Astrocyte (in vitro differentiated cells and primary cell): Measurements from ENCODE around the gene ARMCX1. TPM values are rescaled to one million over a fixed set of nuclear protein-coding genes. Genes with fewer than 3 reads are reported as not detected.
A peak's percentile ranks its signal among the peaks of the same experiment; 100 is the strongest.
"Not testable (repeated sequence)": the region's sequence is repeated elsewhere in the genome, so short reads cannot be mapped to it uniquely, and the experiment has no call there.

Experiments
- DNase-seq: peaks from one replicate; pipeline ENCODE4 v3.0.0-alpha.2; 2010; ENCODE audit warnings: low read depth
- FAIRE-seq: peaks from 2 replicates; lab custom pipeline; 2011; peaks lifted over from hg19 to GRCh38; lab: Jason Lieb, UNC
- H2AFZ ChIP-seq: 2 replicates; pipeline ENCODE4 v1.6.0; 2012; ENCODE audit warnings: low read depth, low read length, inconsistent platforms
- H3K27ac ChIP-seq: 2 replicates; pipeline ENCODE4 v1.5.1; 2011; ENCODE audit warnings: low read depth, low read length, inconsistent platforms
- H3K27me3 ChIP-seq: 2 replicates; pipeline ENCODE4 v1.6.0; 2011; ENCODE audit warnings: low read length, inconsistent platforms; ENCODE audit not compliant: insufficient read depth
- H3K36me3 ChIP-seq: 2 replicates; pipeline ENCODE4 v1.5.1; 2011; ENCODE audit warnings: low read length, inconsistent platforms; ENCODE audit not compliant: insufficient read depth
- H3K4me1 ChIP-seq: 2 replicates; pipeline ENCODE4 v1.5.1; 2011; ENCODE audit warnings: low read length, inconsistent platforms; ENCODE audit not compliant: insufficient read depth
- H3K4me2 ChIP-seq: 2 replicates; pipeline ENCODE4 v1.6.0; 2012; ENCODE audit warnings: low read length, inconsistent platforms
- H3K4me3 ChIP-seq: 2 replicates; pipeline ENCODE4 v1.5.1; 2011; ENCODE audit warnings: low read depth, mild to moderate bottlenecking, low read length, inconsistent platforms; ENCODE audit not compliant: insufficient read depth
- H3K79me2 ChIP-seq: 2 replicates; pipeline ENCODE4 v1.6.0; 2012; ENCODE audit warnings: mild to moderate bottlenecking, low read length, inconsistent platforms; ENCODE audit not compliant: insufficient read depth
- H3K9ac ChIP-seq: 2 replicates; pipeline ENCODE4 v1.6.0; 2012; ENCODE audit warnings: mild to moderate bottlenecking, low read length, inconsistent platforms
- H3K9me3 ChIP-seq: 2 replicates; pipeline ENCODE4 v1.5.1; 2012; ENCODE audit warnings: low read depth, mild to moderate bottlenecking, low read length, inconsistent platforms; ENCODE audit not compliant: insufficient read depth
- H4K20me1 ChIP-seq: 2 replicates; pipeline ENCODE4 v1.6.0; 2012; ENCODE audit warnings: low read length, inconsistent platforms; ENCODE audit not compliant: insufficient read depth
- H3K27ac Mint-ChIP-seq: one replicate; pipeline ENCODE4 v1.8.0; 2021; ENCODE audit warnings: mild to moderate bottlenecking, mixed read lengths; ENCODE audit not compliant: unreplicated experiment
- H3K27me3 Mint-ChIP-seq: one replicate; pipeline ENCODE4 v1.8.0; 2021; ENCODE audit warnings: low read depth, mixed read lengths; ENCODE audit not compliant: unreplicated experiment
- H3K36me3 Mint-ChIP-seq: one replicate; pipeline ENCODE4 v1.8.0; 2021; ENCODE audit warnings: low read depth, mixed read lengths; ENCODE audit not compliant: unreplicated experiment
- H3K4me1 Mint-ChIP-seq: one replicate; pipeline ENCODE4 v1.8.0; 2021; ENCODE audit warnings: low read depth, mixed read lengths; ENCODE audit not compliant: unreplicated experiment
- H3K4me3 Mint-ChIP-seq: one replicate; pipeline ENCODE4 v1.8.0; 2021; ENCODE audit warnings: mild to moderate bottlenecking, moderate library complexity, mixed read lengths; ENCODE audit not compliant: unreplicated experiment
- H3K9me3 Mint-ChIP-seq: one replicate; pipeline ENCODE4 v1.8.0; 2021; ENCODE audit warnings: mild to moderate bottlenecking, mixed read lengths; ENCODE audit not compliant: unreplicated experiment
- CTCF ChIP-seq: IDR thresholded peaks from 2 replicates; pipeline ENCODE4 v1.5.1; 2011; ENCODE audit warnings: low read depth, mild to moderate bottlenecking, inconsistent platforms, low read length, moderate library complexity; ENCODE audit not compliant: insufficient read depth
- EZH2 ChIP-seq: IDR thresholded peaks from 2 replicates; pipeline ENCODE4 v1.6.1; 2012; ENCODE audit warnings: mild to moderate bottlenecking, low read length, inconsistent platforms; ENCODE audit not compliant: insufficient read depth
- total RNA-seq: library from RNA; stranded (reverse); gene quantifications from 2 replicates; pipeline ENCODE4 v1.2.1, GENCODE V29; 2021

ARMCX1 gene
- total RNA-seq, 1 donor from 2014 or later, result 20.1 TPM

- H3K9ac ChIP-seq, result no peak overlapping the region
- Mint-ChIP-seq H3K27ac (no peak overlapping the region), H3K4me1 (peaks cover 2% of the 10 kb centered on the region), H3K27me3 (no peaks in the 10 kb centered on the region), H3K9me3 (no peaks in the 10 kb centered on the region), H3K4me3 (no peak overlapping the region), H3K36me3 (peaks cover 2% of the 10 kb centered on the region)
- H4K20me1 ChIP-seq, result no peaks in the 10 kb centered on the region
- H2AFZ ChIP-seq, result no peak overlapping the region
- H3K4me1 ChIP-seq, result peaks cover 3% of the 10 kb centered on the region
- H3K27ac ChIP-seq, result no peak overlapping the region
- DNase-seq (no peak), FAIRE-seq (no peak)
- no peak overlapping the region for H3K4me3 ChIP-seq
- no peak for TF ChIP-seq EZH2
- no peak for TF ChIP-seq CTCF
- no peaks in the 10 kb centered on the region for H3K27me3 ChIP-seq
- H3K79me2 ChIP-seq, result peaks cover 5% of the 10 kb centered on the region
- H3K9me3 ChIP-seq, result no peaks in the 10 kb centered on the region
- no peak overlapping the region for H3K4me2 ChIP-seq
- no peaks in the 10 kb centered on the region for H3K36me3 ChIP-seq
Observed at GRCh38 chrX:101552714-101553113, 2.4 kb downstream of the ARMCX1 start.

- no peaks in the 10 kb centered on the region for H3K9me3 ChIP-seq
- H3K4me3 ChIP-seq, result no peak overlapping the region
- Mint-ChIP-seq H3K4me1 (peaks cover 1% of the 10 kb centered on the region), H3K27me3 (peaks cover 3% of the 10 kb centered on the region), H3K9me3 (peaks cover 8% of the 10 kb centered on the region), H3K36me3 (no peaks in the 10 kb centered on the region), H3K27ac (no peak overlapping the region), H3K4me3 (no peak overlapping the region)
- no peak overlapping the region for H3K27ac ChIP-seq
- H3K4me2 ChIP-seq, result no peak overlapping the region
- no peaks in the 10 kb centered on the region for H3K79me2 ChIP-seq
- DNase-seq (no peak), FAIRE-seq (no peak)
- no peaks in the 10 kb centered on the region for H3K27me3 ChIP-seq
- H3K4me1 ChIP-seq, result no peaks in the 10 kb centered on the region
- no peak overlapping the region for H3K9ac ChIP-seq
- no peaks in the 10 kb centered on the region for H3K36me3 ChIP-seq
- H2AFZ ChIP-seq, result no peak overlapping the region
- TF ChIP-seq CTCF, result no peak
- no peak for TF ChIP-seq EZH2
- H4K20me1 ChIP-seq, result no peaks in the 10 kb centered on the region
Observed at GRCh38 chrX:101564651-101565050, 14.3 kb downstream of the ARMCX1 start.

- Mint-ChIP-seq H3K27ac (no peak overlapping the region), H3K36me3 (no peaks in the 10 kb centered on the region), H3K4me3 (no peak overlapping the region), H3K9me3 (no peaks in the 10 kb centered on the region), H3K27me3 (peaks cover 4% of the 10 kb centered on the region), H3K4me1 (no peaks in the 10 kb centered on the region)
- Histone ChIP-seq H4K20me1 (no peaks in the 10 kb centered on the region), H3K36me3 (no peaks in the 10 kb centered on the region), H2AFZ (no peak overlapping the region), H3K27me3 (peaks cover 2% of the 10 kb centered on the region), H3K9me3 (no peaks in the 10 kb centered on the region), H3K4me2 (no peak overlapping the region), H3K9ac (no peak overlapping the region), H3K4me3 (no peak overlapping the region), H3K27ac (no peak overlapping the region), H3K4me1 (no peaks in the 10 kb centered on the region), H3K79me2 (no peaks in the 10 kb centered on the region)
- peak; percentile 96 for FAIRE-seq
- TF ChIP-seq EZH2 (no peak), CTCF (peak; percentile 57)
- DNase-seq, result peak; percentile 48
Observed at GRCh38 chrX:101595739-101596419, 45.5 kb downstream of the ARMCX1 start.

GRCh38 chrX:101599592-101599991, 49.2 kb downstream of the ARMCX1 start:
- H3K4me1 Mint-ChIP-seq, H2AFZ ChIP-seq, H3K27ac ChIP-seq: not testable (repeated sequence)

More at GRCh38 chrX:101599592-101599991, 49.2 kb downstream of the ARMCX1 start:
- not testable (repeated sequence) for DNase-seq, H3K9ac ChIP-seq, H3K9me3 ChIP-seq, H3K9me3 Mint-ChIP-seq, H3K27me3 Mint-ChIP-seq, H3K4me2 ChIP-seq, H3K4me3 Mint-ChIP-seq, H3K4me1 ChIP-seq, H3K36me3 ChIP-seq, H4K20me1 ChIP-seq, H3K27me3 ChIP-seq, H3K36me3 Mint-ChIP-seq, H3K79me2 ChIP-seq, H3K27ac Mint-ChIP-seq, H3K4me3 ChIP-seq
- FAIRE-seq, result peak; percentile 23
